Measurements from ENCODE around the gene COBL. TPM values are rescaled to one million over a fixed set of nuclear protein-coding genes. Genes with fewer than 3 reads are reported as not detected.

The COBL gene
- total RNA-seq, 4 donors from 2014 or later = 17.2 to 59.7 (median 31.0) TPM

DNA sequence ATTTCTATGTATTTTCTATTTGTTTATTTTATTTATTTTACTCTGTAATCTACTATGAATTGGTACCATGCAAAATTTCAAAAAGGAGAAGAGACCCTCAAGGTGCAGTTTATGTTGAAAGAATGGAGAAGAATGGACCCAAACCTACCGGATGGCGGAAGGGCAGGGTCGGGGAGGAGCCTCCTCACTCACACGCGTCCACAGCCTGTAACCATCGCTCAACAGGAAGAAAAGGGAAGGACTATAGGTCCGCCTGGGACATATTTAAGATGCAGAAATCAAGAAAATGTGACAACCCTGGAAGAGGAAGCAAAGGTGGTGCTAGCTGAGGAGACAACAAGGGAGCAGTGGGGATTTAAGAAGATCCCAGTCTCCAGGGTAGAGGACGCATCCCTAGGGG, 158.4 kb downstream of the COBL start:
- Histone ChIP-seq H3K27ac (no peak overlapping the region), H3K4me3 (no peak overlapping the region), H3K9me3 (no peaks in the 10 kb centered on the region), H3K4me1 (peaks cover 0 to 21% (median 0%) of the 10 kb centered on the region in 3 donors), H3K36me3 (peaks cover 0 to 3% of the 10 kb centered on the region in 2 donors), H3K27me3 (no peaks in the 10 kb centered on the region)
- 68 to 82% methylated on average over 6 to 8 of the region's 8 CpGs for WGBS, 2 donors (ENCODE audit: low coverage in 1 of 2)
- TF ChIP-seq POLR2AphosphoS5 (IDR thresholded peaks at IDR 0.05) (no peak), EP300 (IDR thresholded peaks at IDR 0.05) (no peak), POLR2A (IDR thresholded peaks at IDR 0.05) (no peak)
- TF ChIP-seq, protein P1, sequence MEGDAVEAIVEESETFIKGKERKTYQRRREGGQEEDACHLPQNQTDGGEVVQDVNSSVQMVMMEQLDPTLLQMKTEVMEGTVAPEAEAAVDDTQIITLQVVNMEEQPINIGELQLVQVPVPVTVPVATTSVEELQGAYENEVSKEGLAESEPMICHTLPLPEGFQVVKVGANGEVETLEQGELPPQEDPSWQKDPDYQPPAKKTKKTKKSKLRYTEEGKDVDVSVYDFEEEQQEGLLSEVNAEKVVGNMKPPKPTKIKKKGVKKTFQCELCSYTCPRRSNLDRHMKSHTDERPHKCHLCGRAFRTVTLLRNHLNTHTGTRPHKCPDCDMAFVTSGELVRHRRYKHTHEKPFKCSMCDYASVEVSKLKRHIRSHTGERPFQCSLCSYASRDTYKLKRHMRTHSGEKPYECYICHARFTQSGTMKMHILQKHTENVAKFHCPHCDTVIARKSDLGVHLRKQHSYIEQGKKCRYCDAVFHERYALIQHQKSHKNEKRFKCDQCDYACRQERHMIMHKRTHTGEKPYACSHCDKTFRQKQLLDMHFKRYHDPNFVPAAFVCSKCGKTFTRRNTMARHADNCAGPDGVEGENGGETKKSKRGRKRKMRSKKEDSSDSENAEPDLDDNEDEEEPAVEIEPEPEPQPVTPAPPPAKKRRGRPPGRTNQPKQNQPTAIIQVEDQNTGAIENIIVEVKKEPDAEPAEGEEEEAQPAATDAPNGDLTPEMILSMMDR (IDR thresholded peaks at IDR 0.05) = no peak
- no peak for ATAC-seq

DNA sequence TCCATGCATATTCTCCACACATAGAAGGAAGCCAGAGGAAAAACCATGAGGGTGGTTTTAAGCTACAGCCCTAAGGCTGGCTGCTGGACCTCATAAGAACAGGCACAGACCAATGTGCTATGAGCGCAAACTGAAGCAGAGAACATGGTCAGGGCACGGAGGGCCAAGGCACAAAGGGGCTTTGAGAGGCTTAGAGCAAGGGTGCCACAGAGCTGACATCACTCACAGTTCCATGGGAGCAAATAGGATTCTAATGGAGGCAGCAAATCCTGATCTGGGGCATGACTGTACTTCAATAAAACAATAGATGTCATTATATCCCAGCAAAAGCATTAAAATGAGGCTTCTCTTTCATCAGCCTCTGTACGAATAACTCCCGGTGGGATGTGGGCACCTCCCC, 162.4 kb downstream of the COBL start:
- TF ChIP-seq, protein P1 (IDR thresholded peaks at IDR 0.05) = no peak
- TF ChIP-seq POLR2A (IDR thresholded peaks at IDR 0.05) (no peak), POLR2AphosphoS5 (IDR thresholded peaks at IDR 0.05) (no peak), EP300 (IDR thresholded peaks at IDR 0.05) (no peak)
- peaks cover 0 to 3% of the 10 kb centered on the region in 2 donors for H3K36me3 ChIP-seq
- no peak overlapping the region for H3K4me3 ChIP-seq
- H3K27ac ChIP-seq = no peak overlapping the region
- H3K27me3 ChIP-seq = no peaks in the 10 kb centered on the region
- H3K9me3 ChIP-seq = no peaks in the 10 kb centered on the region
- 60 to 82% methylated on average over 1 to 4 of the region's 4 CpGs for WGBS, 2 donors (ENCODE audit: low coverage in 1 of 2)
- ATAC-seq = peak; percentile 36
- peaks cover 0 to 6% (median 0%) of the 10 kb centered on the region in 3 donors for H3K4me1 ChIP-seq

DNA sequence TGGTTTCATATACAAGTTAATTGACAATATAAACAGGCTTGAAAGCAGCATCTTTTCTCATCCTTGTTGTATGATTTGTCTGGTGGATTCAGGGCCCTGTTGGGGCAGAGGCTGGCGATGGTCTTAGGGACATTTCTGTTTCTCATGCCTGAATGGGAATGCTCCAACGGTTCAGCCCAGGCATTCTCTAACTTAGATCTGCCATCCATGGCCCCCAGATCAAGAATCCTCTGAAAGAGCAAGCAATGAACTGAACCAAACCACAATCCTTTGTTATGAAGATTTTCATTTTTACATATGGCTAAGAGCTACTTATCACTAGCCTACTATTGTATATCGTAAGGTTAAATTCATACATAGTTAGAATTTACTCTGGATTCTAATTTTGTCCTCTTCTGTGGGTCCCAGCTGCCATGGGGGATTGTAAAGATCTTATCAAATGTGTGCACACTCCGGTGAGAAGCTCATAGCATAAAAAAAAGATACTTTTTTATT, 163.9 kb downstream of the COBL start:
- WGBS, 2 donors (ENCODE audit: low coverage in 1 of 2) = 83 to 85% methylated on average over 4 of the region's 4 CpGs
- Histone ChIP-seq H3K36me3 (no peaks in the 10 kb centered on the region), H3K27ac (no peak overlapping the region), H3K4me3 (no peak overlapping the region), H3K9me3 (no peaks in the 10 kb centered on the region), H3K4me1 (peaks cover 0 to 6% (median 0%) of the 10 kb centered on the region in 3 donors), H3K27me3 (no peaks in the 10 kb centered on the region)
- ATAC-seq = no peak
- TF ChIP-seq POLR2AphosphoS5 (IDR thresholded peaks at IDR 0.05) = no peak
- TF ChIP-seq, protein P1 (IDR thresholded peaks at IDR 0.05) = no peak
- TF ChIP-seq EP300 (IDR thresholded peaks at IDR 0.05) = no peak
- no peak for TF ChIP-seq POLR2A (IDR thresholded peaks at IDR 0.05)

DNA sequence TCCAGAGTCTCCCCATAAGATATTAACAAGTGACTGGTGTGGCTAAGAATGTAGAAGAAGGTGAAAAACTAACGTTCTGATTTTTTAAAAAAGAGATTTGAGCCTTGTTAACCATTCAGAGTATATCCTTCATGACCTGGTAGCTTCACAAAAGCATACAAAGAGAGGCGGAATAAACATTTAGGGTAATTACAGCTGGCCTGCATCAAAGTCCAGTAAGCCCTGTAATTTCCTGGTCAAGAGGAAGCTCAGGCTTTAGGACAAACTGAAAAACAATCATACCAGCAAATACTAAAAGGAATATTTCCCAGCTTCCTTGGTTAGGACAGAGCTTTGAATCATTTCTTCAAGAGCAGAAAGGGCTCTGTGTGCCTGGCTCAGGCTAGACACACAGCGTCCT, 165.2 kb downstream of the COBL start:
- no peaks in the 10 kb centered on the region for H3K36me3 ChIP-seq
- peak overlapping the region in 2 of 4 donors; percentile 31 to 48 for H3K27ac ChIP-seq
- no peak overlapping the region for H3K4me3 ChIP-seq
- peaks cover 0 to 6% (median 0%) of the 10 kb centered on the region in 3 donors for H3K4me1 ChIP-seq
- H3K9me3 ChIP-seq = peaks cover 0 to 8% (median 0%) of the 10 kb centered on the region in 3 donors
- ATAC-seq = no peak
- H3K27me3 ChIP-seq = no peaks in the 10 kb centered on the region
- 51 to 54% methylated on average over 3 of the region's 3 CpGs for WGBS, 2 donors (ENCODE audit: low coverage in 1 of 2)
- TF ChIP-seq EP300 (IDR thresholded peaks at IDR 0.05) = no peak
- TF ChIP-seq POLR2A (IDR thresholded peaks at IDR 0.05) = no peak
- TF ChIP-seq, protein P1 (IDR thresholded peaks at IDR 0.05) = no peak
- no peak for TF ChIP-seq POLR2AphosphoS5 (IDR thresholded peaks at IDR 0.05)

DNA sequence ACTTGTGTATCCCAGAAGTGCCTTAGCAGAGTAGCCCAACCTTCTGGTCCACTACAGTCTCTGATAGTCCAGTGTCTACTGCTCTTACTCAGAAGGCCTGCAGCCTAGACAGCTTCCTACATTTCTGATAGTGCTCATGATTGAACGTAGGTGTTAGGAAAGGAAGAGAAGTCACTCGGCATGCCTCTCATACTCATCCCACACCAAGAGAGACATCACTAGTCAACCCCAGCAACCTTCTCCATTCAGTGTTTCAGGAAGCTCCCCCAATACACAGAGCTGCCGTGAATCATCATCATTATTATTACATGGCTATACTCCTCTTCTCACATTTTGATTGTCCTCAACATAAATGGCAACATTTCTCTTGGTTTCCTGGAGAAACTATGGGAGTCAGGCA, 166.4 kb downstream of the COBL start:
- H3K36me3 ChIP-seq = no peaks in the 10 kb centered on the region
- TF ChIP-seq, protein P1 (IDR thresholded peaks at IDR 0.05) = no peak
- TF ChIP-seq EP300 (IDR thresholded peaks at IDR 0.05) (no peak), POLR2A (IDR thresholded peaks at IDR 0.05) (no peak), POLR2AphosphoS5 (IDR thresholded peaks at IDR 0.05) (no peak)
- H3K27ac ChIP-seq = no peak overlapping the region

More for the DNA sequence above, 166.4 kb downstream of the COBL start:
- peaks cover 0 to 8% (median 0%) of the 10 kb centered on the region in 3 donors for H3K9me3 ChIP-seq
- H3K4me1 ChIP-seq = peaks cover 0 to 6% (median 0%) of the 10 kb centered on the region in 3 donors
- WGBS, 2 donors (ENCODE audit: low coverage in 1 of 2) = 100% methylated on average over 3 of the region's 3 CpGs; no CpG with 5 or more reads in 1 of the 2 donors
- H3K27me3 ChIP-seq = no peaks in the 10 kb centered on the region
- ATAC-seq = no peak
- H3K4me3 ChIP-seq = no peak overlapping the region
